NCI-H2107 (cell line): ENCODE data around the gene AGTPBP1.

Experiments used
- DNase-seq: peaks from one replicate; lab custom pipeline; 2025; lab: John Stamatoyannopoulos, UW

AGTPBP1 gene

GRCh38 chr9:85536514-85536913 is 205.2 kb downstream of the AGTPBP1 start:
- no peak for DNase-seq

GRCh38 chr9:85536076-85536475 is 205.7 kb downstream of the AGTPBP1 start:
- DNase-seq = no peak

- DNase-seq = no peak
Measured at GRCh38 chr9:85534340-85534739, 207.4 kb downstream of the AGTPBP1 start.

- no peak for DNase-seq
Measured at GRCh38 chr9:85533538-85533937, 208.2 kb downstream of the AGTPBP1 start.

- no peak for DNase-seq
Measured at GRCh38 chr9:85530721-85531120, 211.0 kb downstream of the AGTPBP1 start.

GRCh38 chr9:85528607-85529006 is 213.1 kb downstream of the AGTPBP1 start:
- DNase-seq = no peak

GRCh38 chr9:85528142-85528541 is 213.6 kb downstream of the AGTPBP1 start:
- no peak for DNase-seq

- DNase-seq = no peak
Measured at GRCh38 chr9:85527331-85528020, 214.3 kb downstream of the AGTPBP1 start.

GRCh38 chr9:85524531-85524930 is 217.2 kb downstream of the AGTPBP1 start:
- DNase-seq = no peak

GRCh38 chr9:85523202-85523601 is 218.6 kb downstream of the AGTPBP1 start:
- DNase-seq = no peak

- no peak for DNase-seq
Measured at GRCh38 chr9:85522459-85523092, 219.2 kb downstream of the AGTPBP1 start.

- no peak for DNase-seq
Measured at GRCh38 chr9:85521371-85522197, 220.2 kb downstream of the AGTPBP1 start.

- no peak for DNase-seq
Measured at GRCh38 chr9:85516976-85517637, 224.6 kb downstream of the AGTPBP1 start.

- DNase-seq = no peak
Measured at GRCh38 chr9:85516455-85516854, 225.3 kb downstream of the AGTPBP1 start.

GRCh38 chr9:85515021-85515420 is 226.7 kb downstream of the AGTPBP1 start:
- DNase-seq = no peak

GRCh38 chr9:85514256-85514655 is 227.5 kb downstream of the AGTPBP1 start:
- DNase-seq = no peak

- no peak for DNase-seq
Measured at GRCh38 chr9:85511746-85512145, 230.0 kb downstream of the AGTPBP1 start.

GRCh38 chr9:85510830-85511504 is 230.8 kb downstream of the AGTPBP1 start:
- DNase-seq = no peak

- no peak for DNase-seq
Measured at GRCh38 chr9:85508616-85509015, 233.1 kb downstream of the AGTPBP1 start.

GRCh38 chr9:85505612-85506011 is 236.1 kb downstream of the AGTPBP1 start:
- no peak for DNase-seq

GRCh38 chr9:85502815-85503655 is 238.7 kb downstream of the AGTPBP1 start:
- no peak for DNase-seq
